ENCODE results near the gene NXNL2.

The NXNL2 gene

GRCh38 chr9:88533951-88534455 lies 975 bp upstream of the NXNL2 start:
- DNase-seq, result peak in 1 of 2 experiments; percentile 53

- DNase-seq, result peak; percentile 42 to 54
These were observed 446 bp downstream of the NXNL2 start for GRCh38 chr9:88535226-88536022.

- DNase-seq, result no peak
These were observed 996 bp downstream of the NXNL2 start for GRCh38 chr9:88536023-88536324.

- no peak for DNase-seq
These were observed 2.2 kb downstream of the NXNL2 start for GRCh38 chr9:88536951-88537760.

GRCh38 chr9:88537761-88538091 lies 2.7 kb downstream of the NXNL2 start:
- DNase-seq, result no peak

- no peak for DNase-seq
These were observed 3.5 kb downstream of the NXNL2 start for GRCh38 chr9:88538311-88539085.

GRCh38 chr9:88539246-88539645 lies 4.3 kb downstream of the NXNL2 start:
- no peak for DNase-seq

GRCh38 chr9:88540251-88540763 lies 5.3 kb downstream of the NXNL2 start:
- DNase-seq, result no peak

- no peak for DNase-seq
These were observed 9.3 kb downstream of the NXNL2 start for GRCh38 chr9:88544245-88544644.

- no peak for DNase-seq
These were observed 16.7 kb downstream of the NXNL2 start for GRCh38 chr9:88551546-88552137.

GRCh38 chr9:88553350-88553749 lies 18.4 kb downstream of the NXNL2 start:
- no peak for DNase-seq

GRCh38 chr9:88555268-88555980 lies 20.4 kb downstream of the NXNL2 start:
- no peak for DNase-seq

- no peak for DNase-seq
These were observed 24.7 kb downstream of the NXNL2 start for GRCh38 chr9:88559661-88560060.

GRCh38 chr9:88567870-88568269 lies 32.9 kb downstream of the NXNL2 start:
- DNase-seq, result no peak

GRCh38 chr9:88571419-88571818 lies 36.4 kb downstream of the NXNL2 start:
- DNase-seq, result no peak

GRCh38 chr9:88572684-88573083 lies 37.7 kb downstream of the NXNL2 start:
- DNase-seq, result no peak

GRCh38 chr9:88574953-88575352 lies 40.0 kb downstream of the NXNL2 start:
- no peak for DNase-seq

- no peak for DNase-seq
These were observed 42.5 kb downstream of the NXNL2 start for GRCh38 chr9:88577256-88578120.

- DNase-seq, result peak in 1 of 2 experiments; percentile 62
These were observed 43.4 kb downstream of the NXNL2 start for GRCh38 chr9:88578121-88579049.

All from NCI-H1930 (cell line).